GM12878 (cell line): ENCODE measurements around the gene IFNAR2. TPM values are rescaled to one million over a fixed set of nuclear protein-coding genes. Genes with fewer than 3 reads are reported as not detected.

Experiments used
- CBX3 ChIP-seq: fragments of 200-600 bp; sonication (generic); IDR thresholded peaks from 2 replicates; pipeline ENCODE4 v1.6.1; 2016; ENCODE audit warnings: low read depth, borderline replicate concordance
- CUX1 ChIP-seq: IDR thresholded peaks from 2 replicates; pipeline ENCODE4 v1.6.1; 2012; ENCODE audit warnings: improper control_type of control experiment, low read depth, low read length; ENCODE audit not compliant: insufficient replicate concordance
- ESRRA ChIP-seq: IDR thresholded peaks from 2 replicates; pipeline ENCODE4 v1.6.1; 2012; ENCODE audit warnings: mild to moderate bottlenecking, low read length, improper control_type of control experiment
- FOXM1 ChIP-seq: IDR thresholded peaks from 2 replicates; pipeline ENCODE4 v1.6.1; 2012; ENCODE audit warnings: low read depth, mild to moderate bottlenecking, inconsistent platforms, low read length, moderate library complexity
- IRF4 ChIP-seq: IDR thresholded peaks from 2 replicates; pipeline ENCODE4 v1.6.1; 2011; ENCODE audit warnings: low read depth, low read length
- NFYB ChIP-seq: IDR thresholded peaks from 2 replicates; pipeline ENCODE4 v1.6.1; 2011; ENCODE audit warnings: low read depth, mild to moderate bottlenecking, low read length, improper control_type of control experiment, moderate library complexity; ENCODE audit not compliant: insufficient read depth
- PAX8 ChIP-seq: fragments of 450-650 bp; IDR thresholded peaks from 2 replicates; pipeline ENCODE4 v1.6.1; 2017; ENCODE audit warnings: mild to moderate bottlenecking, moderate library complexity
- POLR2A ChIP-seq: IDR thresholded peaks from 2 replicates; pipeline ENCODE4 v1.6.1; 2011; ENCODE audit warnings: low read depth, mild to moderate bottlenecking, low read length
- RAD51 ChIP-seq: fragments of 450-650 bp; IDR thresholded peaks from 2 replicates; pipeline ENCODE4 v1.6.1; 2016; ENCODE audit warnings: moderate library complexity, mild to moderate bottlenecking, inconsistent platforms
- RBBP5 ChIP-seq: fragments of 200-600 bp; sonication (generic); conservative IDR thresholded peaks from 2 replicates; pipeline ENCODE4 v1.6.1; 2016
- SREBF2 ChIP-seq: IDR thresholded peaks from 2 replicates; pipeline ENCODE4 v1.6.1; 2012; ENCODE audit warnings: mild to moderate bottlenecking, low read length
- TCF3 ChIP-seq: IDR thresholded peaks from 2 replicates; pipeline ENCODE4 v1.6.1; 2012; ENCODE audit warnings: low read depth, mild to moderate bottlenecking, low read length, borderline replicate concordance; ENCODE audit not compliant: insufficient read depth
- TCF7 ChIP-seq: IDR thresholded peaks from 2 replicates; pipeline ENCODE4 v1.6.1; 2014; ENCODE audit warnings: antibody characterized with exemption, borderline replicate concordance
- ZBTB33 ChIP-seq: fragments of 450-650 bp; IDR thresholded peaks from 2 replicates; pipeline ENCODE4 v1.6.1; 2017; ENCODE audit warnings: mild to moderate bottlenecking
- ZNF24 ChIP-seq: fragments of 450-650 bp; IDR thresholded peaks from 2 replicates; pipeline ENCODE4 v1.6.1; 2017; ENCODE audit warnings: antibody characterized with exemption, mild to moderate bottlenecking
- ZNF274 ChIP-seq: IDR thresholded peaks from one replicate; pipeline ENCODE4 v1.8.0; 2011; ENCODE audit not compliant: insufficient read length, insufficient read depth
- ZNF622 ChIP-seq: fragments of 450-650 bp; IDR thresholded peaks from 2 replicates; pipeline ENCODE4 v1.6.1; 2017; ENCODE audit warnings: mild to moderate bottlenecking, inconsistent platforms
- polyA plus RNA-seq, 11 experiments: library from polyadenylated mRNA; depleted of rRNA in 4 of 11; unstranded in 6 of 11; stranded (reverse) in 5 of 11; fragments of >200 nt; fragmentation: Nextera tagmentation in 4 of 11; fragmentation: Illumina TruSeq in 1 of 11; extraction: Ambion mirVana in 4 of 11; extraction: Trizol in 1 of 11; gene quantifications; 1 replicate in 1 of 11; 2 replicates in 10 of 11; pipeline versions ENCODE4 v1.2.1 to v1.2.3, GENCODE V29; 2011 to 2016; ENCODE audit warnings: inconsistent platforms in 2 of 11, missing spikeins in 2 of 11, low read depth in 1 of 11
- total RNA-seq, 4 experiments: library from RNA; depleted of rRNA in 3 of 4; stranded (reverse); fragments of >200 nt in 3 of 4; fragmentation: Illumina TruSeq in 1 of 4; extraction: Trizol in 1 of 4; gene quantifications; 2 replicates each; pipeline versions ENCODE4 v1.2.1 to v1.2.3, GENCODE V29; 2013 to 2021
- TF ChIP-seq, protein P1 (sequence below): fragments of 450-650 bp; IDR thresholded peaks from 2 replicates; pipeline ENCODE4 v1.6.1; 2014; ENCODE audit warnings: mild to moderate bottlenecking
- TF ChIP-seq, protein P2 (sequence below): fragments of 450-650 bp; IDR thresholded peaks from 2 replicates; pipeline ENCODE4 v1.6.1; 2017; ENCODE audit warnings: mild to moderate bottlenecking, moderate library complexity

The IFNAR2 gene
- total and polyA plus RNA-seq, 10 of the 15 experiments (the other 5 are each of a cell fraction or from before 2014, with no cell fraction given): 8.5 to 99.7 (median 58.1) TPM

GRCh38 chr21:33268737-33269441, 39.2 kb downstream of the IFNAR2 start (continued):
- TF ChIP-seq, protein P1, sequence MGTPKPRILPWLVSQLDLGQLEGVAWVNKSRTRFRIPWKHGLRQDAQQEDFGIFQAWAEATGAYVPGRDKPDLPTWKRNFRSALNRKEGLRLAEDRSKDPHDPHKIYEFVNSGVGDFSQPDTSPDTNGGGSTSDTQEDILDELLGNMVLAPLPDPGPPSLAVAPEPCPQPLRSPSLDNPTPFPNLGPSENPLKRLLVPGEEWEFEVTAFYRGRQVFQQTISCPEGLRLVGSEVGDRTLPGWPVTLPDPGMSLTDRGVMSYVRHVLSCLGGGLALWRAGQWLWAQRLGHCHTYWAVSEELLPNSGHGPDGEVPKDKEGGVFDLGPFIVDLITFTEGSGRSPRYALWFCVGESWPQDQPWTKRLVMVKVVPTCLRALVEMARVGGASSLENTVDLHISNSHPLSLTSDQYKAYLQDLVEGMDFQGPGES: no peak
- TF ChIP-seq ZNF24 (no peak), ZNF622 (no peak), POLR2A (peak; percentile 73), ESRRA (no peak), PAX8 (no peak), CUX1 (no peak), TCF3 (no peak; the same call in 1 of the 2 replicates), TCF7 (no peak), RBBP5 (no peak), FOXM1 (peak; percentile 70; the same call in 1 of the 2 replicates), ZBTB33 (no peak), NFYB (no peak), RAD51 (no peak), ZNF274 (no peak), IRF4 (peak; percentile 48; the same call in 1 of the 2 replicates), SREBF2 (no peak), CBX3 (no peak)
- TF ChIP-seq, protein P2, sequence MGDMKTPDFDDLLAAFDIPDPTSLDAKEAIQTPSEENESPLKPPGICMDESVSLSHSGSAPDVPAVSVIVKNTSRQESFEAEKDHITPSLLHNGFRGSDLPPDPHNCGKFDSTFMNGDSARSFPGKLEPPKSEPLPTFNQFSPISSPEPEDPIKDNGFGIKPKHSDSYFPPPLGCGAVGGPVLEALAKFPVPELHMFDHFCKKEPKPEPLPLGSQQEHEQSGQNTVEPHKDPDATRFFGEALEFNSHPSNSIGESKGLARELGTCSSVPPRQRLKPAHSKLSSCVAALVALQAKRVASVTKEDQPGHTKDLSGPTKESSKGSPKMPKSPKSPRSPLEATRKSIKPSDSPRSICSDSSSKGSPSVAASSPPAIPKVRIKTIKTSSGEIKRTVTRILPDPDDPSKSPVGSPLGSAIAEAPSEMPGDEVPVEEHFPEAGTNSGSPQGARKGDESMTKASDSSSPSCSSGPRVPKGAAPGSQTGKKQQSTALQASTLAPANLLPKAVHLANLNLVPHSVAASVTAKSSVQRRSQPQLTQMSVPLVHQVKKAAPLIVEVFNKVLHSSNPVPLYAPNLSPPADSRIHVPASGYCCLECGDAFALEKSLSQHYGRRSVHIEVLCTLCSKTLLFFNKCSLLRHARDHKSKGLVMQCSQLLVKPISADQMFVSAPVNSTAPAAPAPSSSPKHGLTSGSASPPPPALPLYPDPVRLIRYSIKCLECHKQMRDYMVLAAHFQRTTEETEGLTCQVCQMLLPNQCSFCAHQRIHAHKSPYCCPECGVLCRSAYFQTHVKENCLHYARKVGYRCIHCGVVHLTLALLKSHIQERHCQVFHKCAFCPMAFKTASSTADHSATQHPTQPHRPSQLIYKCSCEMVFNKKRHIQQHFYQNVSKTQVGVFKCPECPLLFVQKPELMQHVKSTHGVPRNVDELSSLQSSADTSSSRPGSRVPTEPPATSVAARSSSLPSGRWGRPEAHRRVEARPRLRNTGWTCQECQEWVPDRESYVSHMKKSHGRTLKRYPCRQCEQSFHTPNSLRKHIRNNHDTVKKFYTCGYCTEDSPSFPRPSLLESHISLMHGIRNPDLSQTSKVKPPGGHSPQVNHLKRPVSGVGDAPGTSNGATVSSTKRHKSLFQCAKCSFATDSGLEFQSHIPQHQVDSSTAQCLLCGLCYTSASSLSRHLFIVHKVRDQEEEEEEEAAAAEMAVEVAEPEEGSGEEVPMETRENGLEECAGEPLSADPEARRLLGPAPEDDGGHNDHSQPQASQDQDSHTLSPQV: no peak
